Upper lobe of left lung (tissue), 6 donors: ENCODE data around the gene MRPL14. TPM values are rescaled to one million over a fixed set of nuclear protein-coding genes. Genes with fewer than 3 reads are reported as not detected.

Experiments used
- ATAC-seq, 2 donors: fragments of 200-7000 bp; cut with Tn5 transposase; one replicate each; pipeline ENCODE4 v1.9.1; 2022; ENCODE audit warnings: mild to moderate bottlenecking in 2 of 2, moderate library complexity in 2 of 2; ENCODE audit not compliant: low FRiP score in 2 of 2
- DNase-seq, 2 donors: peaks; one replicate each; pipeline ENCODE4 v3.0.0-alpha.2; 2019 to 2020
- H3K27ac ChIP-seq, 4 donors: fragments of 200-600 bp; sonication (generic); one replicate each; pipeline ENCODE4 v1.5.1; 2016 to 2019
- H3K27me3 ChIP-seq, 4 donors: fragments of 200-600 bp; sonication (generic); one replicate each; pipeline ENCODE4 v1.5.1; 2017 to 2019
- H3K36me3 ChIP-seq, 4 donors: fragments of 200-600 bp; sonication (generic); one replicate each; pipeline ENCODE4 v1.5.1; 2016 to 2019
- H3K4me1 ChIP-seq, 4 donors: fragments of 200-600 bp; sonication (generic); one replicate each; pipeline ENCODE4 v1.5.1; 2018 to 2019
- H3K4me3 ChIP-seq, 4 donors: fragments of 200-600 bp; sonication (generic); one replicate each; pipeline ENCODE4 v1.5.1; 2017 to 2019; ENCODE audit warnings: mild to moderate bottlenecking in 2 of 4, moderate library complexity in 1 of 4
- H3K9me3 ChIP-seq, 4 donors: fragments of 200-600 bp; sonication (generic); one replicate each; pipeline ENCODE4 v1.5.1; 2018 to 2019
- CTCF ChIP-seq, 6 experiments: fragments of 450-650 bp in 4 of 6; fragments of 200-600 bp in 2 of 6; sonication (generic) in 2 of 6; IDR thresholded peaks; one replicate each; pipeline ENCODE4 v1.5.1; 2016 to 2019; ENCODE audit warnings: antibody characterized with exemption in 6 of 6
- EP300 ChIP-seq, 4 donors: sonication (generic); formaldehyde crosslinking; IDR thresholded peaks; one replicate each; pipeline ENCODE4 v1.5.1; 2017; ENCODE audit warnings: antibody characterized with exemption in 4 of 4, control low read depth in 2 of 4
- POLR2A ChIP-seq, 4 donors: fragments of 450-650 bp; IDR thresholded peaks; one replicate each; pipeline ENCODE4 v1.5.1; 2016 to 2017; ENCODE audit warnings: antibody characterized with exemption in 4 of 4, mild to moderate bottlenecking in 2 of 4
- POLR2AphosphoS5 ChIP-seq, 2 donors: sonication (generic); formaldehyde crosslinking; IDR thresholded peaks; one replicate each; pipeline ENCODE4 v1.5.1; 2017; ENCODE audit warnings: antibody characterized with exemption in 2 of 2
- WGBS, 2 donors: methylation state at CpG; one replicate each; pipeline ENCODE4 v1.1.5; 2017 to 2018; 5-methylcytosine and 5-hydroxymethylcytosine counted together
- total RNA-seq, 6 donors: library from RNA; depleted of rRNA in 4 of 6; stranded (reverse); fragments of >200 nt in 4 of 6; gene quantifications; one replicate each; pipeline versions ENCODE4 v1.1.0 to v1.2.1, GENCODE V29; 2016 to 2021
- donor health status: DM: no; HTN: no; CAD: no; lungs with moderate emphysema.
- donor health status: DM: no; HTN: yes; CAD: no; lungs with severe emphysema.

Gene MRPL14
- total RNA-seq, 6 donors from 2014 or later = 89.1 to 164 (median 97.7) TPM

GRCh38 chr6:44071670-44072451, 55.4 kb downstream of the MRPL14 start:
- Histone ChIP-seq H3K27me3 (peaks cover 0 to 12% (median 0%) of the 10 kb centered on the region in 4 donors), H3K4me3 (no peak overlapping the region), H3K36me3 (no peaks in the 10 kb centered on the region), H3K4me1 (peaks cover 22 to 32% (median 28%) of the 10 kb centered on the region in 4 donors), H3K9me3 (no peaks in the 10 kb centered on the region), H3K27ac (peak overlapping the region in 1 of 4 donors; percentile 63)
- DNase-seq (no peak), ATAC-seq (peak in 1 of 2 donors; percentile 66)
- TF ChIP-seq POLR2AphosphoS5 (IDR thresholded peaks at IDR 0.05) (no peak), CTCF (IDR thresholded peaks at IDR 0.05) (no peak), EP300 (IDR thresholded peaks at IDR 0.05) (no peak), POLR2A (IDR thresholded peaks at IDR 0.05) (no peak)
- WGBS, 2 donors = 84 to 85% methylated on average over 8 of the region's 8 CpGs

- 73 to 76% methylated on average over 5 of the region's 5 CpGs for WGBS, 2 donors
- no peaks in the 10 kb centered on the region for H3K9me3 ChIP-seq
- H3K27me3 ChIP-seq = no peaks in the 10 kb centered on the region
- no peak overlapping the region for H3K27ac ChIP-seq
- no peak for DNase-seq
- TF ChIP-seq CTCF (IDR thresholded peaks at IDR 0.05) (no peak), EP300 (IDR thresholded peaks at IDR 0.05) (no peak), POLR2A (IDR thresholded peaks at IDR 0.05) (no peak), POLR2AphosphoS5 (IDR thresholded peaks at IDR 0.05) (no peak)
- ATAC-seq = no peak
- H3K36me3 ChIP-seq = no peaks in the 10 kb centered on the region
- no peak overlapping the region for H3K4me3 ChIP-seq
- H3K4me1 ChIP-seq = peaks cover 3 to 27% (median 11%) of the 10 kb centered on the region in 4 donors
These were observed 58.5 kb downstream of the MRPL14 start for GRCh38 chr6:44068607-44069296.

GRCh38 chr6:44067173-44068139, 59.8 kb downstream of the MRPL14 start:
- Histone ChIP-seq H3K27ac (no peak overlapping the region), H3K9me3 (no peaks in the 10 kb centered on the region), H3K4me3 (no peak overlapping the region), H3K27me3 (no peaks in the 10 kb centered on the region), H3K36me3 (no peaks in the 10 kb centered on the region), H3K4me1 (peaks cover 0 to 19% (median 4%) of the 10 kb centered on the region in 4 donors)
- DNase-seq (no peak), ATAC-seq (no peak)
- 45 to 62% methylated on average over 4 to 7 of the region's 7 CpGs for whole genome bisulfite sequencing, 2 donors
- no peak for TF ChIP-seq POLR2A (IDR thresholded peaks at IDR 0.05)
- no peak for TF ChIP-seq EP300 (IDR thresholded peaks at IDR 0.05)
- TF ChIP-seq POLR2AphosphoS5 (IDR thresholded peaks at IDR 0.05) = no peak
- TF ChIP-seq CTCF (IDR thresholded peaks at IDR 0.05) = no peak

GRCh38 chr6:44066394-44067172, 60.7 kb downstream of the MRPL14 start:
- no peak for TF ChIP-seq CTCF (IDR thresholded peaks at IDR 0.05)
- no peak for TF ChIP-seq EP300 (IDR thresholded peaks at IDR 0.05)
- TF ChIP-seq POLR2AphosphoS5 (IDR thresholded peaks at IDR 0.05) = no peak
- TF ChIP-seq POLR2A (IDR thresholded peaks at IDR 0.05) = no peak
- Histone ChIP-seq H3K9me3 (no peaks in the 10 kb centered on the region), H3K27ac (no peak overlapping the region), H3K4me3 (no peak overlapping the region), H3K4me1 (peaks cover 0 to 19% (median 6%) of the 10 kb centered on the region in 4 donors), H3K27me3 (no peaks in the 10 kb centered on the region), H3K36me3 (no peaks in the 10 kb centered on the region)
- 80 to 98% methylated on average over 1 to 6 of the region's 6 CpGs for WGBS, 2 donors
- DNase-seq (no peak), ATAC-seq (no peak)
